ENCODE results near the gene KCNS1. TPM values are rescaled to one million over a fixed set of nuclear protein-coding genes. Genes with fewer than 3 reads are reported as not detected.

Gene KCNS1
- total RNA-seq, 4 donors from 2014 or later = 1.0 to 5.5 (median 2.3) TPM

DNA sequence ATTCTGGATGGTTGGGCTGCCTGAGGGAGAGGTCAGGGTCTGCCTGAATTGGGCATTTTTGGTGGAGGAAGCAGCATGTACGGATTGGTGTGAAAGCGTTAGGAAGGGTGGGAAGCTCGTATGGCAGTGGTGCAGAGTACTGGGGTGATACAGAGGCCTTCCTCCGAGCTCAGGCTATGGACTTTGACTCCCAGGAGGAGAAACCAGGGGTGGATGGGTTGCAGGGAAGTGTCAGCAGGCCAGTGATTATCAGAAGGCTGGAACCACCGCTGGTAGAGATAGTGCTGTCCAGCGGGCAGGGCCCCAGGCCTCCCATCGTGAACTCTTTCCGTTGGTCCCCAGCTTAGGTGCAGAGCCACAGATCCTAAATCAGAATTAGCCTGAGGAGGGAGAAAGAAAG lies 8.7 kb upstream of the KCNS1 start:
- no peaks in the 10 kb centered on the region for H3K27me3 ChIP-seq
- H3K36me3 ChIP-seq = no peaks in the 10 kb centered on the region
- TF ChIP-seq POLR2AphosphoS5 (IDR thresholded peaks at IDR 0.05) = no peak
- H3K9me3 ChIP-seq = no peaks in the 10 kb centered on the region
- no peak for DNase-seq (ENCODE audit: low spot score in 2 of 2)
- no peaks in the 10 kb centered on the region for H3K4me1 ChIP-seq
- no peak overlapping the region for H3K27ac ChIP-seq
- no peak overlapping the region for H3K4me3 ChIP-seq
- WGBS = 87% methylated on average over 8 of the region's 8 CpGs

- no peak for DNase-seq (ENCODE audit: low spot score in 2 of 2)
Observed at GRCh38 chr20:45105317-45105716, 4.4 kb upstream of the KCNS1 start.

GRCh38 chr20:45104786-45105185 lies 3.9 kb upstream of the KCNS1 start:
- TF ChIP-seq, protein P1, sequence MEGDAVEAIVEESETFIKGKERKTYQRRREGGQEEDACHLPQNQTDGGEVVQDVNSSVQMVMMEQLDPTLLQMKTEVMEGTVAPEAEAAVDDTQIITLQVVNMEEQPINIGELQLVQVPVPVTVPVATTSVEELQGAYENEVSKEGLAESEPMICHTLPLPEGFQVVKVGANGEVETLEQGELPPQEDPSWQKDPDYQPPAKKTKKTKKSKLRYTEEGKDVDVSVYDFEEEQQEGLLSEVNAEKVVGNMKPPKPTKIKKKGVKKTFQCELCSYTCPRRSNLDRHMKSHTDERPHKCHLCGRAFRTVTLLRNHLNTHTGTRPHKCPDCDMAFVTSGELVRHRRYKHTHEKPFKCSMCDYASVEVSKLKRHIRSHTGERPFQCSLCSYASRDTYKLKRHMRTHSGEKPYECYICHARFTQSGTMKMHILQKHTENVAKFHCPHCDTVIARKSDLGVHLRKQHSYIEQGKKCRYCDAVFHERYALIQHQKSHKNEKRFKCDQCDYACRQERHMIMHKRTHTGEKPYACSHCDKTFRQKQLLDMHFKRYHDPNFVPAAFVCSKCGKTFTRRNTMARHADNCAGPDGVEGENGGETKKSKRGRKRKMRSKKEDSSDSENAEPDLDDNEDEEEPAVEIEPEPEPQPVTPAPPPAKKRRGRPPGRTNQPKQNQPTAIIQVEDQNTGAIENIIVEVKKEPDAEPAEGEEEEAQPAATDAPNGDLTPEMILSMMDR (IDR thresholded peaks at IDR 0.05) = no peak
- no peak for TF ChIP-seq POLR2A (IDR thresholded peaks at IDR 0.05)
- no peak for TF ChIP-seq EP300 (IDR thresholded peaks at IDR 0.05)
- no peak for TF ChIP-seq POLR2AphosphoS5 (IDR thresholded peaks at IDR 0.05)
- WGBS = 59% methylated on average over 5 of the region's 5 CpGs
- peaks cover 8% of the 10 kb centered on the region for H3K4me1 ChIP-seq
- H3K9me3 ChIP-seq = no peaks in the 10 kb centered on the region
- H3K36me3 ChIP-seq = no peaks in the 10 kb centered on the region
- no peak for DNase-seq (ENCODE audit: low spot score in 2 of 2)
- no peak overlapping the region for H3K27ac ChIP-seq
- peaks cover 3% of the 10 kb centered on the region for H3K27me3 ChIP-seq
- no peak overlapping the region for H3K4me3 ChIP-seq

More at GRCh38 chr20:45105317-45105716, 4.4 kb upstream of the KCNS1 start:
- no peaks in the 10 kb centered on the region for H3K27me3 ChIP-seq
- 90% methylated on average over 2 of the region's 2 CpGs for WGBS
- no peak overlapping the region for H3K4me3 ChIP-seq
- no peak overlapping the region for H3K27ac ChIP-seq
- H3K9me3 ChIP-seq = no peaks in the 10 kb centered on the region
- H3K4me1 ChIP-seq = peaks cover 8% of the 10 kb centered on the region
- no peaks in the 10 kb centered on the region for H3K36me3 ChIP-seq
- TF ChIP-seq EP300 (IDR thresholded peaks at IDR 0.05) (no peak), POLR2AphosphoS5 (IDR thresholded peaks at IDR 0.05) (no peak), POLR2A (IDR thresholded peaks at IDR 0.05) (no peak)
- TF ChIP-seq, protein P1 (IDR thresholded peaks at IDR 0.05) = no peak

DNA sequence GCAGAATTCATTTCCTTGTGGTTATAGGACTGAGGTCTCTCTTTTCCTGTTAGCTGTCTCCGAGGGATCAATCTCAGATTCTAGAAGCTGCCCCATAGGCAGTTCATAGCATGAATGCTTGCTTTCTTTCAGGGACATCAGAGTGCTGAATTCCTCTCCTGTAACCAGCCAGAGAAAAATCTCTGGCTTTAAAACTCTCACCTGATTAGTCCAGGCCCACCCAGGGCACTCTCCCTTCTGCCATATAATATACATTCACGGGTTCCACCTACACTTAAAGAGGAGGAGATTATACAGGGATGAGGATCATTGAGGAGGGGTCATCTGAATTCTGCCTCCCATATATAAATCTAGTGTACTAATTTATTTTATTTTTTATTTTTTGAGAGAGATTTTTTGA lies 2.1 kb upstream of the KCNS1 start:
- peaks cover 20% of the 10 kb centered on the region for H3K4me1 ChIP-seq
- H3K9me3 ChIP-seq = no peaks in the 10 kb centered on the region
- no peak overlapping the region for H3K27ac ChIP-seq
- H3K36me3 ChIP-seq = no peaks in the 10 kb centered on the region
- TF ChIP-seq, protein P1 (IDR thresholded peaks at IDR 0.05) = no peak
- TF ChIP-seq POLR2AphosphoS5 (IDR thresholded peaks at IDR 0.05) (no peak), POLR2A (IDR thresholded peaks at IDR 0.05) (no peak), EP300 (IDR thresholded peaks at IDR 0.05) (no peak)
- H3K27me3 ChIP-seq = peaks cover 15% of the 10 kb centered on the region
- DNase-seq (ENCODE audit: low spot score in 2 of 2) = no peak
- WGBS = 76% methylated on average over 2 of the region's 2 CpGs
- H3K4me3 ChIP-seq = no peak overlapping the region

DNA sequence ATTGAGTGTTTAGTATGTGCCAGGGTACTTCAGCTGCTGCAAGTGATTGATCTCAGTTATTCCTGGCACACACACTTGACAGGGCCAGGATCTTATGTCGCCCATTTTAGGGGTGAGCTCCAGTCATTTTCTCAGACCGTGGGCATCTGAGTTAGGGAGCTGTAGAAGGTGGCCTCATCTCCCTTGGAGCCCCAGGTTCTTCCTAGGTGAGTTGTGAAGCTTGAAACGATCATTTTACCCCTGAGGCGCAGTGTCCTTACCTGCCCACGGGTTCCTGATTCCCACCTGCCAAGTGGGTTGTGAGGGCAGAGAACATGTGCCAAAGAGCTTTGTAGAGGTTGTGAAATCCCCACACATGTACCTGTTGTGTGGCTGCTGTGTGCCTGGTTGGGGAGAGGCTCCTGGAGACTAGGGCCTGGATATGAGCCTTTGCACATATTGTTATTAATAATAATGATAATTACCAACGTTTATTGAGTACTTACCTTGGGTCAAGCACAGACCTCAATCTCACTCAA lies 465 bp upstream of the KCNS1 start:
- peaks cover 26% of the 10 kb centered on the region for H3K4me1 ChIP-seq
- no peaks in the 10 kb centered on the region for H3K36me3 ChIP-seq
- DNase-seq (ENCODE audit: low spot score in 2 of 2) = no peak
- H3K27ac ChIP-seq = no peak overlapping the region
- no peaks in the 10 kb centered on the region for H3K9me3 ChIP-seq
- H3K4me3 ChIP-seq = no peak overlapping the region
- TF ChIP-seq, protein P1 (IDR thresholded peaks at IDR 0.05) = no peak
- TF ChIP-seq POLR2AphosphoS5 (IDR thresholded peaks at IDR 0.05) (no peak), POLR2A (IDR thresholded peaks at IDR 0.05) (no peak), EP300 (IDR thresholded peaks at IDR 0.05) (no peak)
- WGBS = 61% methylated on average over 5 of the region's 6 CpGs
- H3K27me3 ChIP-seq = peaks cover 29% of the 10 kb centered on the region

All from suprapubic skin (tissue), 4 donors.